Lung microvascular endothelial cell (primary cell): Measurements from ENCODE around the gene MYO1D. TPM values are rescaled to one million over a fixed set of nuclear protein-coding genes. Genes with fewer than 3 reads are reported as not detected.
"Not testable (repeated sequence)": the region's sequence is repeated elsewhere in the genome, so short reads cannot be mapped to it uniquely, and the experiment has no call there.

Experiments used
- DNase-seq, 2 donors: peaks; one replicate each; pipeline versions ENCODE4 v3.0.0 to v3.0.0-alpha.2; 2010; ENCODE audit warnings: low read depth in 2 of 2
- total RNA-seq: library from RNA; depleted of rRNA; stranded (reverse); fragments of >200 nt; gene quantifications from 2 replicates; pipeline ENCODE4 v1.2.1, GENCODE V29; 2014

MYO1D gene
- total RNA-seq = 56.3 and 57.8 TPM in 2 replicates

- peak; percentile 21 to 62 for DNase-seq
Observed at GRCh38 chr17:32876417-32877163, at the start of gene MYO1D. Gene MYO1D (minus strand): TSS chr17:32877124. CDS start chr17:32876872, 252 bp downstream.

GRCh38 chr17:32926183-32926582, 49.3 kb upstream of the MYO1D start:
- no peak for DNase-seq

DNA sequence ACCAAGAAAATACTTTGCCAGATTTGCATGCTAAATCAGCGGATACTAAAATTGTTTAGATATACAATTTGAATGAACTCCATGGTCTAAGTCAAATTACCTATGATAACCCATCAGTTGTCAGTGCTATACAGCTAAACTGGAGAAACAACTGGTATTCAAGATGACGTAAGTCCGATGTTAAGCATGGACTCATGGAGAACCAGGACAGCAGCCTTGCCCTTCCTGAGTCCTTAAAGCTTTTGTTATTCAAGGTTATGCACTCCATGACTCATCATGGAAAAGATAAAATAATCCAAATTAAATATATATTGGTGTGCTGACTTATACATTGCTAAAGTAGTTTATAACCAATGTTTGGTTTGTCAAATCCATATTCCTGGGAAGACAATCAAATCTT, 47.0 kb upstream of the MYO1D start:
- peak; percentile 41 to 56 for DNase-seq

- no peak for DNase-seq
Observed at GRCh38 chr17:32921017-32921416, 44.1 kb upstream of the MYO1D start.

DNA sequence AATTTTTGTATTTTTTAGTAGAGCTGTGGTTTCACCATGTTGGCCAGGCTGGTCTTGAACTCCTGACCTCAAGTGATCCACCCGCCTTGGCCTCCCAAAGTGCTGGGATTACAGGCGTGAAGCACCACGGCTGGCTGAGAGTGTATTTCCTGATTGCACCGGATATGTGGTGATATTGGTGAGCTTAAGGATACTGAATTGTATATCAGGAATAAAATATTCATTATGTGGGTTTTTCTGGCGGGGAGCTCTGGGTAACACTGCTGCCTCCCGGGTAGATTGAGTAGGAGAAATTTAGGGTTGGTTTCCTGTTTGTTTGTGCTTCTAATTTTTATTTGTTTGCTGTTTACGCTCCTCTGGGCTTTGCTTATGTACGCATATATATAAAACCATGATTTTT, 43.4 kb upstream of the MYO1D start:
- no peak for DNase-seq

GRCh38 chr17:32919876-32920275, 43.0 kb upstream of the MYO1D start:
- DNase-seq = not testable (repeated sequence)

DNA sequence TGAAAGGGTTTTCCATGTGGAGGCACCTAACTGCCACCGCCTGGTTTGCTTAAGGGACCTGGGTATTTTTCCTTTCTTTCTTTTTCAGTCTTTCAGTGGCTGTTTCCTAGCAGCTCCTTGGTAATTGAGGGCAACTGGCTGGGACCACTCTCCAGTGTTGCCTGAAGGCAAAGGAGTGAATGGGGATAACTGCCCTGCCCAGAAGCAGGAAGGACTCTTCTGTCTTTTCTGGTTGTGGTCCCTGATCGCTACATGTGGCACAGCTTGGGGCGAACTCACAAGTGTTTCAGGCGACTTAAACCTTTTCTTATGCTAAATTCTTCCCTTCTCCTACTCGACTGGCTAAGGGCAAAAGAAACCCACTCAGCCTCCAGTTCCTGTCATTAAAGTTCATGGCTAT, 40.9 kb upstream of the MYO1D start:
- DNase-seq = no peak

GRCh38 chr17:32917081-32917480, 40.2 kb upstream of the MYO1D start:
- DNase-seq = no peak

DNA sequence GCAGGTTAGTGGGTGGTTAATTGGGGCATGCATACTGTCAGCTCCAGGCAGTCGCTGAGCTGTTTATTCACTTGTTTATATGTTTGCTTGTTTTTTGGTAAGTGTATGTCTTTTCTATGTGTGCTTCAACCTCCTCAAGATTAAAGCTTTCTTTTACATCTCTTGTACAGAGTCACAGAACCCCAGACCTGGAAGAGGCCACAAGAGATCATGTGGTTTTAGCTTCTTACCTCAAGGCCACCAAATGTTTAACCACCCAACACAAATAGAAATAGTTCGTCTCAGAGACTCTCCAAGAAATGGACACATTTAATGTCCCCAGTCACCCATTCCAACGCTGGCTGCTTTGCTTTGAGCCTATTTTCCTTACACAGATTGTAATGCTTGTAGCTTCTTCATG, 39.2 kb upstream of the MYO1D start:
- DNase-seq = no peak

- no peak for DNase-seq
Observed at GRCh38 chr17:32915245-32915644, 38.3 kb upstream of the MYO1D start.

- no peak for DNase-seq
Observed at GRCh38 chr17:32914181-32914580, 37.3 kb upstream of the MYO1D start.

- no peak for DNase-seq
Observed at GRCh38 chr17:32913593-32913992, 36.7 kb upstream of the MYO1D start.

DNA sequence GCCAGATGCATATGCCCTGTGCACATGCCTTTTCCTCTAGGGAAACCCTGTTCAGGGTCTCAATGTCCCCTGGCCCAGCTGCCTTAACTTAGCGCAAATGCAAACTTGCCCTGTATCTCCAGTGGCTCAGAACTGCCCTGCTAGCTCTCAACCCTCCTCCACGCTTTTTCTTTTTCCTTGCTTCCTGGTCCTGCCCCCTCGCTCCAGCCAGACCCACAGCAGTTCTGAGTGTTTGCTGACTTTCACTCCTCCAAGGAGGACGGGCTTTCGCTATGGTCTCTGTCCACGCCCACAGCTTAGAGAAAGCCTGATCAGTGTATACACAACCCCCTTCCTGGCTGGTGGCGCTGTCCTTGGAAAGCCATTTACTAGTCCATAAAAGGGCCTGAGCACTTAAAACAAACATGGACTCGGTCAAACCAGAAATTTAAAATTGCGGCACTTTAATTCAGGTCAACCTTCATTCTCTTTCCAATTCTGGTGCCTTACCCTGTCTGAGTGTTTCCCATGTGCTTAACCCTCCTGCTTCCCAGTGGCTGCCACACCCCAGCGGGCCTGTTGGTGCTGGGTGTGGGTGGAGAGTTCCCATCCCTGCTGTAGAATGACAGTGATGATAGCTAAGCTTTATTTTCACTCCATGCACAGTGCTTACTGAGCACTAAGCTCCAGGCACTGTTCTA, 35.4 kb upstream of the MYO1D start:
- peak in 1 of 2 donors; percentile 61 for DNase-seq

DNA sequence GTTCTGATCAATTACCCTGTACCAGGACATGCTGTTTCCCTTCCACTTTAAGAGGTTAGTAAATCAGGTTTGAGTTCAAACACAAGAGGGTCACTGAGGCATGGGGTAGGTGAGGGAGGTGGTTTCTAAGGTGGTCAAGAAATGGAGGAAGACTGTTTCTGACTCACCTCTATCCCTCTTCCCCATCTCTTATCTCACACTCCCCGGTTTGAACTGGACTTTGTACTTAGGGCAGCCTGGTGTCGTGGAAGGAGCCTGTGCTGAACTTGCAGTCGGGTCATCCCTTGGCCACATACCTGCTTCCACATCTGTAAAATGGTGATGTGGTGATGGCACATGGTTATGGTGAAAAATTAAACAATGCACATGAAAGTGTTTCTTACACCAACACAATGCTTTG, 33.8 kb upstream of the MYO1D start:
- no peak for DNase-seq

GRCh38 chr17:32909787-32910369, 33.0 kb upstream of the MYO1D start:
- DNase-seq = peak; percentile 87 to 88

DNA sequence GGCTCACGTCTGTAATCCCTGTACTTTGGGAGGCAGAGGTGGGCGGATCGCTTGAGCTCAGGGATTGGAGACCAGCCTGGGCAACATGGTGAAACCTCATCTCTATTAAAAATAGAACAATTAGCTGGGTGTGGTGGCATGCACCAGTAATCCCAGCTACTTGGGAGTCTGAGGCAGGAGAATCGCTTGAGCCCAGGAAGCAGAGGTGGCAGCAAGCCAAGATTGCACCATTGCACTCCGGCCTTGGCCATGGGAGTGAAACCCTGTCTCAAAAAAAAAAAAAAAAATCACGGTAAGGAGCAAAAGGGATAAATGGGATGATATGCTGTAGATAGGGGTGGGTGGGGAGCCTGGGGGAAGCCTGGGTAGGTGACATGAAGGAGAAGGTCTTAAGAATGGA, 30.7 kb upstream of the MYO1D start:
- no peak for DNase-seq

GRCh38 chr17:32904891-32905290, 28.0 kb upstream of the MYO1D start:
- no peak for DNase-seq

DNA sequence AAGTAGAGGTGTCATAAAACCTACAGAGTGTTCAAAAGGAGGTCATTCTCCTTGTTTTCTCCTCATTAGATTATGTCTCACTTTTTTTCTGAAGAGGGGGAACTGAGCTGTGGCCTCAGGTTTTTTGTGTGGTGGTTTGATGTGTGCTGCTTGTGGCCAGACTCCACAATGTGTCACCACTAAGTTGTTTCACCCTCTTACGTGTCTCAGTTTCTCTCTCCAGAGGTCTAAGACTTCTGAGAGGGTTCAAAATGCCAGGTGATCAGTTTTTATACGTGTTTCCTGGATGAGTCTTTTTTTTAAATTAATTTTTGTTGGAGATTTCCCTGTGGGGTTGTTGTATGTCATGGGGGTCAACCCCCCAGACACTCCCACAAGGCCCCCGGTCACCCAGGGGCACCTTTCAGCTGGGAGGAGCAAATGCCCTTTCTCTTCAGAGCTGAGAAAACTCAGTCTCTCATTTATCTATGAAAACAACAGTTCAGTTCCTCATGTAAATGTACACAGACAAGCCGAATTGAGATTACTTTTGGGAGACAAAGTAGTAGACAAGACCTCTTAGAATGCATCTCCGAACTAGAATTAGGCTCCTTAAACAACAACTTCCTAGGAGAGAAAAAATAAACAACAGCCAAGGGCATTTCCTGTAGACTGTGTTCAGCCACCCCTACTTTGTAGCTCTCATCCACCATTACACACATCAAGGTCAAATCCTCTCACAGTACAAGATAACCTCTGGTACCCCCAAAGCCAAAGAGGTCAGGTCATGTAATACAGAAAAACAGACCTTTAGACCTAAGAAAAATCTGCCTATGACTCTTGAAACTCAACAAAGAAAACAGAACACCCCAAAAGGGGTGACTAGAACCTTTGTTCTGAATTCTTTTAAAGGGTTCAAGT, 27.1 kb upstream of the MYO1D start:
- DNase-seq = no peak

DNA sequence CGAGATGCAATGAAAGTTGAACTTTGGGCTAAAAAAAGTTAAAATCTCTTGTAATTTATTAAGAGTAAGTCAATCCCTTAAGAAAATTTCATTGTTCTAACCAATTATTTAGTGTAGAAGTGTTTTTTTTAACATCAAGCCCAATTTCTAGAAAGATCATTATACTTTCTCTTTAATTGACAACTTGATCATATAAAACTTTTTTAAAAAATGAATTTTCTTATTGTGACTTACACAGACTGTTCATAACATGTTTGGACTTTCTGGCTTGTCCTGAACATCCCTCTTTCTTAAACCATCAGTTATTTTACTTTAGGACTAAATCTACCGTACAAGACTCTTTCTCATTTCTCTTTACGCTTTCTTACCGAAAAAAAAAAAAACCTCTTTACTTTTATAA, 24.8 kb upstream of the MYO1D start:
- no peak for DNase-seq

- no peak for DNase-seq
Observed at GRCh38 chr17:32899236-32900013, 22.5 kb upstream of the MYO1D start.
